Keratinocyte (primary cell): Measurements from ENCODE around the gene IFT88. TPM values are rescaled to one million over a fixed set of nuclear protein-coding genes. Genes with fewer than 3 reads are reported as not detected.

Experiments
- DNase-seq: peaks from one replicate; pipeline ENCODE4 v3.0.0-alpha.2; 2011; ENCODE audit warnings: low read depth, missing footprints, low spot score
- FAIRE-seq: peaks from 2 replicates; lab custom pipeline; 2011; peaks lifted over from hg19 to GRCh38; lab: Jason Lieb, UNC
- H2AFZ ChIP-seq: 2 replicates; pipeline ENCODE4 v1.6.0; 2012; ENCODE audit warnings: low read length, control low read depth, inconsistent platforms; ENCODE audit not compliant: control insufficient read depth
- H3K27ac ChIP-seq: 2 replicates; pipeline ENCODE4 v1.5.1; 2011; ENCODE audit warnings: low read length; ENCODE audit not compliant: control insufficient read depth, insufficient read depth
- H3K27me3 ChIP-seq: 3 replicates; pipeline ENCODE4 v1.6.0; 2011; ENCODE audit warnings: low read length; ENCODE audit not compliant: control insufficient read depth, insufficient read depth; ENCODE audit errors: extremely low read depth
- H3K36me3 ChIP-seq, 2 experiments: 2 replicates in 1 of 2; 3 replicates in 1 of 2; pipeline ENCODE4 v1.5.1; 2011; ENCODE audit warnings: low read length in 2 of 2, mild to moderate bottlenecking in 1 of 2; ENCODE audit not compliant: control insufficient read depth in 2 of 2, insufficient read depth in 2 of 2; ENCODE audit errors: extremely low read depth in 1 of 2
- H3K4me1 ChIP-seq: 3 replicates; pipeline ENCODE4 v1.5.1; 2011; ENCODE audit warnings: low read length; ENCODE audit not compliant: control insufficient read depth, insufficient read depth; ENCODE audit errors: extremely low read depth
- H3K4me2 ChIP-seq: 3 replicates; pipeline ENCODE4 v1.6.0; 2011; ENCODE audit warnings: low read depth, low read length; ENCODE audit not compliant: control insufficient read depth, insufficient read depth; ENCODE audit errors: extremely low read depth
- H3K4me3 ChIP-seq, 3 experiments: fragments of 200-600 bp in 1 of 3; sonication (generic) in 1 of 3; 2 replicates in 2 of 3; 3 replicates in 1 of 3; pipeline ENCODE4 v1.5.1; 2011 to 2016; ENCODE audit warnings: low read length in 3 of 3, mild to moderate bottlenecking in 3 of 3, control low read depth in 2 of 3, inconsistent platforms in 1 of 3, low read depth in 1 of 3, mixed read lengths in 1 of 3, mixed run types in 1 of 3, moderate library complexity in 1 of 3; ENCODE audit not compliant: control insufficient read depth in 2 of 3, insufficient read depth in 2 of 3; ENCODE audit errors: extremely low read depth in 1 of 3
- H3K79me2 ChIP-seq: 2 replicates; pipeline ENCODE4 v1.6.0; 2012; ENCODE audit warnings: low read length; ENCODE audit not compliant: control insufficient read depth, insufficient read depth
- H3K9ac ChIP-seq: 3 replicates; pipeline ENCODE4 v1.6.0; 2011; ENCODE audit warnings: low read length; ENCODE audit not compliant: control insufficient read depth, insufficient read depth; ENCODE audit errors: extremely low read depth
- H3K9me1 ChIP-seq: 3 replicates; pipeline ENCODE4 v1.6.0; 2011; ENCODE audit warnings: low read length; ENCODE audit not compliant: control insufficient read depth, insufficient read depth; ENCODE audit errors: extremely low read depth
- H3K9me3 ChIP-seq: 2 replicates; pipeline ENCODE4 v1.5.1; 2012; ENCODE audit warnings: low read depth, low read length; ENCODE audit not compliant: control insufficient read depth
- H4K20me1 ChIP-seq: 3 replicates; pipeline ENCODE4 v1.6.0; 2011; ENCODE audit warnings: low read length; ENCODE audit not compliant: control insufficient read depth, insufficient read depth; ENCODE audit errors: extremely low read depth
- EZH2 ChIP-seq: IDR thresholded peaks from one replicate; pipeline ENCODE4 v1.6.1; 2012; ENCODE audit warnings: inconsistent platforms, mild to moderate bottlenecking, low read length, moderate library complexity
- dilution Hi-C: fragments of 300-500 bp; cut with MboI; formaldehyde crosslinking; loops from one replicate; pipeline ENCODE4 v1.7.0; 2020; ENCODE audit warnings: low sequenced_read_pairs; ENCODE audit not compliant: extremely low pct_ligation_motif_present
- polyA plus RNA-seq, 5 experiments: library from polyadenylated mRNA; depleted of rRNA in 3 of 5; stranded (reverse) in 3 of 5; stranded (forward) in 1 of 5; unstranded in 1 of 5; fragments of >200 nt; gene quantifications; 1 replicate in 1 of 5; 2 replicates in 3 of 5; 3 replicates in 1 of 5; pipeline versions ENCODE4 v1.2.1 to v1.2.3, GENCODE V29; 2011 to 2012; ENCODE audit warnings: missing spikeins in 2 of 5, low read depth in 1 of 5, low replicate concordance in 1 of 5
- TF ChIP-seq, protein P1 (sequence below), 3 experiments: IDR thresholded peaks in 1 of 3; conservative IDR thresholded peaks in 1 of 3; optimal IDR thresholded peaks in 1 of 3; 2 replicates in 2 of 3; 3 replicates in 1 of 3; pipeline versions ENCODE3 to v1.5.1; 2011; ENCODE audit warnings: low read length in 3 of 3, mild to moderate bottlenecking in 3 of 3, moderate library complexity in 2 of 3, control low read depth in 1 of 3, inconsistent platforms in 1 of 3; ENCODE audit not compliant: insufficient read depth in 2 of 3; ENCODE audit errors: extremely low read depth in 1 of 3

Gene IFT88
- polyA plus RNA-seq, 1 donor (not counting 4 experiments of a cell fraction or from before 2014, with no cell fraction given), result 9.5 TPM

DNA sequence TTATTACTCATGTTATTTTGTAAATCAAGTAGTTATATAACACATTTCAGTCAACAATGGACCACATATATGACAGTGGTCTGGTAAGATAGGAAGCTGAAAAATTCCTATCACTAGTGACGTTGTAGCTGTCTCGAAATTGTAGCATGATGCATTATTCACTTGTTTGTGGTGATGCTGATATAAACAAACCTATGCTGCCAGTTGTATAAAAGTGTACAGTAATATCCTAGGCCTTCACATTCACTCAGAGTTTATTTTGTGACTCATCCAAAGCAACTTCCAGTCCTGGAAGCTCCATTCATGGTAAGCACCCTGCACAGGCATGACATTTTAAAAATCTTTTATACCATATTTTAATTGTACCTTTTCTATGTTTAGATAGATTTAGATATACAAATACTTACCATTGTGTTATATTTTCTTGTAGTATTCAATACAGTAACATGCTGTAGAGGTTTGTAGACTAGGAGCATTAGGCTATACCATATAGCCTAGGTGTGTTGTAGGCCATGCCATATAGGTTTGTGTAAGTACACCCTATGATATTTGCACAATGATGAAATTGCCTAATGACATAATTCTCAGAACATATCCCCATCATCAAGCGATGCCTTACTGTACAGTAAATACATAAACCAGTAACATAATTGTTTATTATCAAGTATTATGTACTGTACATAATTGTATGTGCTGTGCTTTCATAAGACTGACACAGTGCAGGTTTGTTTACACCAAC, 49.3 kb downstream of the IFT88 start:
- H3K9ac ChIP-seq, result no peak overlapping the region
- H3K79me2 ChIP-seq, result no peaks in the 10 kb centered on the region
- H2AFZ ChIP-seq, result no peak overlapping the region
- no peaks in the 10 kb centered on the region for H3K4me1 ChIP-seq
- no peak overlapping the region for H3K4me3 ChIP-seq
- H4K20me1 ChIP-seq, result no peaks in the 10 kb centered on the region
- no peaks in the 10 kb centered on the region for H3K9me1 ChIP-seq
- no peak overlapping the region for H3K27ac ChIP-seq
- no peaks in the 10 kb centered on the region for H3K9me3 ChIP-seq
- no peak for DNase-seq
- no peak overlapping the region for H3K4me2 ChIP-seq
- TF ChIP-seq, protein P1, sequence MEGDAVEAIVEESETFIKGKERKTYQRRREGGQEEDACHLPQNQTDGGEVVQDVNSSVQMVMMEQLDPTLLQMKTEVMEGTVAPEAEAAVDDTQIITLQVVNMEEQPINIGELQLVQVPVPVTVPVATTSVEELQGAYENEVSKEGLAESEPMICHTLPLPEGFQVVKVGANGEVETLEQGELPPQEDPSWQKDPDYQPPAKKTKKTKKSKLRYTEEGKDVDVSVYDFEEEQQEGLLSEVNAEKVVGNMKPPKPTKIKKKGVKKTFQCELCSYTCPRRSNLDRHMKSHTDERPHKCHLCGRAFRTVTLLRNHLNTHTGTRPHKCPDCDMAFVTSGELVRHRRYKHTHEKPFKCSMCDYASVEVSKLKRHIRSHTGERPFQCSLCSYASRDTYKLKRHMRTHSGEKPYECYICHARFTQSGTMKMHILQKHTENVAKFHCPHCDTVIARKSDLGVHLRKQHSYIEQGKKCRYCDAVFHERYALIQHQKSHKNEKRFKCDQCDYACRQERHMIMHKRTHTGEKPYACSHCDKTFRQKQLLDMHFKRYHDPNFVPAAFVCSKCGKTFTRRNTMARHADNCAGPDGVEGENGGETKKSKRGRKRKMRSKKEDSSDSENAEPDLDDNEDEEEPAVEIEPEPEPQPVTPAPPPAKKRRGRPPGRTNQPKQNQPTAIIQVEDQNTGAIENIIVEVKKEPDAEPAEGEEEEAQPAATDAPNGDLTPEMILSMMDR (optimal IDR thresholded peaks at IDR 0.05 in 1 of 3, IDR thresholded peaks at IDR 0.05 in 1 of 3, conservative IDR thresholded peaks at IDR 0.05 in 1 of 3; ENCODE audit: extremely low read depth in 1 of 3, insufficient read depth in 2 of 3, low read length in 3 of 3), result no peak
- TF ChIP-seq EZH2, result no peak
- dilution Hi-C loops, result no loop called here
- no peaks in the 10 kb centered on the region for H3K27me3 ChIP-seq
- FAIRE-seq, result no peak
- H3K36me3 ChIP-seq, result no peaks in the 10 kb centered on the region

DNA sequence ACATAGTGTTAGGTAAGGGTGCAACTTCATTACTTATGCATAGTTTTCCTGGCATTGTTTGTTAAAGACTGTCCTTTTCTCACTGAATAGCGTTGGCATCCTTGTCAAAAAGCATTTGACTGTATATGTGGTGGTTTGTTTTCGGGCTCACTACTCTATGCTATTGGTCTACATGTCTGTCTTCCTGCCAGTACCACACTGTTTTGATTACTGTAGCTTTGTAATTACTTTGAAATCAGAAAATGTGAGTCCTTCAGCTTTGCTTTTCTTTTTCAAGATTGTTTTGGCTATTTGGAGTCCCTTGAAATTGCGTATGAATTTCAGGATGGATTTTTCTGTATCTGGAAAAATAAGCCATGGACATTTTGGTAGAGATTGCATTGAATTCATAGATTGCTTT, 56.0 kb downstream of the IFT88 start:
- FAIRE-seq (no peak), DNase-seq (no peak)
- H3K4me3 ChIP-seq, result no peak overlapping the region
- H3K27ac ChIP-seq, result no peak overlapping the region
- H3K36me3 ChIP-seq, result peaks cover 0 to 3% of the 10 kb centered on the region in 2 experiments
- no peaks in the 10 kb centered on the region for H3K79me2 ChIP-seq
- H3K9me1 ChIP-seq, result no peaks in the 10 kb centered on the region
- TF ChIP-seq, protein P1 (optimal IDR thresholded peaks at IDR 0.05 in 1 of 3, IDR thresholded peaks at IDR 0.05 in 1 of 3, conservative IDR thresholded peaks at IDR 0.05 in 1 of 3; ENCODE audit: extremely low read depth in 1 of 3, insufficient read depth in 2 of 3, low read length in 3 of 3), result no peak
- no peak for TF ChIP-seq EZH2
- no peak overlapping the region for H3K9ac ChIP-seq
- peaks cover 2% of the 10 kb centered on the region for H3K9me3 ChIP-seq
- no peaks in the 10 kb centered on the region for H3K27me3 ChIP-seq
- dilution Hi-C loops, result no loop called here
- no peak overlapping the region for H3K4me2 ChIP-seq
- H3K4me1 ChIP-seq, result no peaks in the 10 kb centered on the region
- no peaks in the 10 kb centered on the region for H4K20me1 ChIP-seq
- H2AFZ ChIP-seq, result no peak overlapping the region
